ENCODE results near the gene EFNA5.

The EFNA5 gene

DNA sequence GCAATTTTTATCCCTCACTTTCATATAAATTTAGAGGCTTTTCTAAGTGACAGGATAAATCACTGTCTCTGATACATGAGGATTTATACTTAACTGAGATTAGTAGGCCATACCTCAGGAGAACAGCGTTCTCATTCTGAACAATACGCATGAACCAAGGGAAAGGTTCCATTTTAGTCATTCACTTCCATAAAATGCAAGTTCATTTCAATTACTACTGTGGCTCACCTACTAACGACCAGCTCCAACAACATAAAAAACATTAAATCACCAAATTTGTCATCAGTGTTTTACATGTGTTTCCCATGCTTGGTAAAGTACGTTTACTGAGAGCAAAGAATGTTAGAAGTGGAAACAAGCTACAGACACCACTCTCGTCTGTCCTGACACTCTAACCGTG is 67.4 kb downstream of the EFNA5 start:
- no peak for DNase-seq (ENCODE audit: low read depth)

DNA sequence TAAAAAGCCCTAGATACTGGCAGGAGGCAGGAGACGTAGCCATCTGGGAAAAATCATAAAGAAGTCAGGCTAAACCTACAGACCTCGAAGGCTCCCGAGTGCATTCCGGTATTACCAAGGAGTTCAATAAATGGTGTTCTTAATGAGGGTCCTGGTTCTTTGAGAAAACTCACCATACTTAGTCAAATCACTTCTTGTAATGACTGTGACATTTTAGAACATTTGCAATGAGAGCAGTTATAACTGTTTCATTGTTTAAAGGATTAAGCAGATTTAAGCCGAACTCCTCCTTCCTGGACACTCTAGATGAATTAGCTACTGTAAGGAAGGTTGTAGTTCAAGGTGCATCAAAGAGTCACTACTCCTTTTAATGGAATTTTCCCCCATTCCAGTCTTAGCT is 67.8 kb downstream of the EFNA5 start:
- no peak for DNase-seq (ENCODE audit: low read depth)

DNA sequence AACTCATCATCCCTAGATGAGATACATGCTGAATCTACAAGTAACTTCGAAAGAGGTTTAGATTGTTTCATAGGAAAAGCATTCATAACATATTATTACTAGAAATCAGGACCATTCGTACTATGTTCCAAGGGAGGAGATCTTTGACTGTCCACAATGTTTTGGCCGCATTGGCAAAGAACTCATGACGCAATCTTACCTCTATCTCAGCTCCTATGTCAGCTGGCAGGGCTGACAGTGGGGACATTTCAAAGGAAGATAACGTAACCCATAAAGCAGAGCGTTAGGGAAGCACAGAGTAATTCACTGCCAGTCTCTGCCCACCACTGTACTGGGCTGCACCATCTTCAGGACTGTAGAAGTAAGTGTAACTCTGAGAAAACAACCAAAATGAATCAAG is 69.7 kb downstream of the EFNA5 start:
- no peak for DNase-seq (ENCODE audit: low read depth)

- DNase-seq (ENCODE audit: low read depth) = no peak
These were observed 71.8 kb downstream of the EFNA5 start for GRCh38 chr5:107598958-107599357.

DNA sequence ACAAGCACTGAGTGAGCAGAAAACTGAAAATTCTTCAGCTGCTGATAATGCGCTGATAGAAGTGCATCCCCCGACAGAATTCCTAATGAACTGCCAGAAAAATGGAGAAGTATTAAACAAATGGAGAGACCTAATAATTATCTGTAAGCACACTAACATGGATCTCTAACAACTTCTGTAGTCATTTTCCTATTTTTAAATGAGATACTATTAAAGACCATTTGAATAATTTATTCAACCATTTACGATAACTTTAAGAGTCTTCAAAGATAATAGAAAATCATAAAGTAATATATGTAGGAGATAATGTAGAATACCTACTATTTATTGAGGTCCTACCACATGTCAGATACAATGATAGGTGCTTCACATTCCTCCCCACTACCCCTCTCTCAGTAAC is 72.9 kb downstream of the EFNA5 start:
- no peak for DNase-seq (ENCODE audit: low read depth)

GRCh38 chr5:107597247-107597646 is 73.5 kb downstream of the EFNA5 start:
- DNase-seq (ENCODE audit: low read depth) = no peak

- DNase-seq (ENCODE audit: low read depth) = no peak
These were observed 76.3 kb downstream of the EFNA5 start for GRCh38 chr5:107594253-107595045.

GRCh38 chr5:107593009-107593408 is 77.7 kb downstream of the EFNA5 start:
- no peak for DNase-seq (ENCODE audit: low read depth)

DNA sequence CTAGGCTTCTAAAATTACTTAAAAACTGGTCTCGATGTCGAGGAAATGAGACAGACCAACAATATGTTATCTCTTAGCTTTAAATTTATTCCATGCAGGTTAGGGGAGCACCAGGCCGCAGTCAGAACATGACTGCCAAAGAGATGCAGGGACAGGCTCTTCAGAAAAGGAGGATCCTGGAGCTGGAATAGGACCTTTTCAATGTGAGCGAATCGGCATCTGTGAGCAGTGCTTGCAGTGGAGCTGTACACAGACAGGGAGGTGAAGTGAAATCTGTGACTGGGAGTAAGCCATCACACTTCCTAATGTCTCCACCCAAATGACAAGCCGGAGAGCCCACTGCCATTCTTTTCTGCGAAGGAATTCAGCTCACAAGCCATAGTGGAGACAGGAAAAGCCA is 78.2 kb downstream of the EFNA5 start:
- DNase-seq (ENCODE audit: low read depth) = no peak

DNA sequence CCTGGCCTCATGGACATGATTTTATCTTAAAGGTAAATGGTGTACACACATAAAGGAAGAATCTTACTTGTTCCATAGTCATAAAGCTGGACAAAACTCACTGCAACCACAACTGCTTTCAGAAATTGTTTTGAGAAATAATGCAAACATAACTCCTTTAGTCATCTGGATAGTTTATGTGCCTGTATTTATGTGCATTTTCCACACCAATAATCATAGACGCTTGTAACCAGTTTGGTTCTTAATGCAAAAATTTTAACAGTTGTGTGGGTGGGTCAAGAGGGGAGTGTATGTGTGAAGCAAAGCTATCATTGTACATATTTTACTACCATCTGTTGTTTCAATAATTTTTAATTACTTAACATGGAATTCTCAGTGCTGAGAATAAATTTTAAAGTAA is 80.1 kb downstream of the EFNA5 start:
- no peak for DNase-seq (ENCODE audit: low read depth)

- no peak for DNase-seq (ENCODE audit: low read depth)
These were observed 81.1 kb downstream of the EFNA5 start for GRCh38 chr5:107589520-107590193.

GRCh38 chr5:107582625-107583024 is 88.1 kb downstream of the EFNA5 start:
- DNase-seq (ENCODE audit: low read depth) = no peak

DNA sequence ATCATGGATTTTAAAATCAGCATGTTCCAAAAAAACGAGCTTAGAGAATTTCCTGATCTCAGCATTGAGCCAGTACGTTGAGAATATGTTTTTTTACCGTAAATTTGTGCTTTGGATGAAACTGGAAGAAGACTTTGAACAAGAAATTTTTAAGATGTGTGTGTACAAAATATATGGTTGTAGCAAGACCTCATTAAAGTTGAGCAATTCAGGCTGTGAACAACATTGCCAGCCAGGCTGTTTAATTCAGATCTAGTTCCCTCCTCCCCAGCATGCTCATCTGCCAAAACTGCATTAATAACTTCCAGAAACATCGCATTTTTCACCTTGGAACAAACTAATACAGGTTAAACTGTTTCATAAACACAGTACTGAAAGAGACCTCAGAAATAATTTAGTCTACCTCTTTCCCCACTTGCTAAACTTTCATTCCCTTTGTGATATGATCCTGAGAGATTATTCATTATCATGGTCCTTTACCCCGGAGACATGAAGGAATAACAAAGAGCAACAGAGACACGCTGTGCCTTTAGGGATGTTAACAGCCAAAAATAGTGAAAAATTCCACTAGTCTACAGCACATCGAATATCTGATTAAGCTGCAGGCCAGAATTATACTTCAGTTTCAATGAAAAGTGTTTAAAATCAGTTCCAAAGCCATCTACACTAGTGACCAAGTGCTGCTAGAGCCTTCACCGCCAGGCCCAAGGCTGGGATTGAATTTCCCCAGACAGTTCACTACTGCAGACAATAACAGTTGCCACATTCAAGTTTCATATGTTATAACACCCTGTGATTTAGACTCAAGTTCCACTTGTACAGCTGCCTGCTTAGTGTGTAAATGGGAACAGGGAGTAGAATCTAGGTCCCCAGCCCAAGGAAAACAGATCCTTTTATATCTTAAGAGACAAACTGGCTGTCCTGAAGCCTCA is 89.6 kb downstream of the EFNA5 start:
- DNase-seq (ENCODE audit: low read depth) = no peak

GRCh38 chr5:107578051-107578635 is 92.6 kb downstream of the EFNA5 start:
- DNase-seq (ENCODE audit: low read depth) = no peak

DNA sequence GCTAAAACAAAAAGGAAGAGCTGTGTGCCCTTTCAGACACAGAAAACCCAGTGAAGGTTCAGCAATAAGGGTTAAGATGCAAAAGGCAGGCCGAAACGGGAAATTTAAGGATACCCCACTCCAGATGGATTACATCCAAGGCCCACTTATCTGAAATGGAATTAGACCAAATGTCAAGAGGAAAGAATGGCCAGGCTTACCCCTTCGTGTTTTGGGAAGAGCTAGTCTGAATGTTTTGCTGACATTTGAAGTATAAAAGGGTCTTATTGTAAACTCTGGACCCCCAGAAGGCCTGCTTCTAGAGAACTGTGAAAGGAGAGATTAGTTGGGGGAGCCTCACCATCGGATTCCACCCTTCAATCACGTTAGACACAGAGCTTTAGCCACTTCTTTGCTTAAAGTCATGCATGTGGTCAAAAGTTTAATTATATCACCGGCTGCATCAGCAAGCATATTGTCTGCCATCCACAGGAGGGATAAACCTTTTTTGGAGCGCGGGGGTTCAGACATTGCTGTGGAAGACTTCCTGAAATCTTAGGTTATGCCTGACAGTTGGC is 93.3 kb downstream of the EFNA5 start:
- no peak for DNase-seq (ENCODE audit: low read depth)

DNA sequence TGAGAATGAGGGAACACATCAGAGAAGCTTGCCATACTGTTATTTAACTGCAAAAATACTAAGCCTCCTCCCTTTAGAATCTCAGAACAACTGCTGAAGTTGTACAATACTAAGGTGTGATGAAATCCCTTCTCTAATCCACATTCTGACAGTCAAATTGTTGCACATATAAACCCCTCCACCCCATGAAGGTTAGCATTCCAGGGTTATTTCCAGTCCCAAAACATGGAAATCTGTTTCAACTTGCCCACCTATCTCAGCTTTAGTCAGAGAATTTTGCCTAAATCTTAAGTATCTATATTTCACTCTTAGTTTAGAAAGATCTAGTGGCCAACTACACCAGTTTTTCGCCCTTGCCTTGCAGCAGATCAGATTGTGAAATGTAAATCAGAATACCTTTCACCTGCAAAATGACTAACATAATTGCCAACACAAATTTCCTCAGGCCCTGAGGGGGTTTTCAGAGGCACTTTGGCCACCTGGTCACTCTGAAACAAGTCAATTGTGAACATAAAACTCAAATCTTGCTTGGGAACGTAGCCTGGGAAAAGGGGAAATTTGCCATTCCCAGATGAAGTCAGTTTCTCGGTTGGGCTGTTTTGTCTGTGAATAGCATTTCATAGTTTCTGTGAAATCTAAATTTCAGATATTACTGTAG is 93.9 kb downstream of the EFNA5 start:
- DNase-seq (ENCODE audit: low read depth) = no peak

- no peak for DNase-seq (ENCODE audit: low read depth)
These were observed 94.6 kb downstream of the EFNA5 start for GRCh38 chr5:107576155-107576554.

DNA sequence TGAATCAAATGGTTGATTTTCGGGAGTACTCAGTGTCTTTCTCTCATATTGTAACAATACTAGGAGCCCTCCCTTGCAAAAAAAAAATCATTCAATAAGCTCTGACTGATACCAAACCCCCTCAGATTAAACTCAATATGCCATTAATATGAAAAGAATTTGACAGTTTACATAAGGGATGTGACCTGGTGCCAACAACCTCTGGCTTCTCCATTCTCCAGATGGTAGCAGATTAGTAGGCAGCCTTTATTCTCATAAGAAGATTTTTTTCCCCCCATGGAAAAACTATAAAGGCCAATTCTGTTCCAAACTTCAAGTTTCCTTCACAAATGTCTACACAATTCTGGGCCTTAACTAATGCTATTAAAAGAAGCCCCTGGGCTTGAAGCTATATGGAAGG is 96.5 kb downstream of the EFNA5 start:
- DNase-seq (ENCODE audit: low read depth) = no peak

DNA sequence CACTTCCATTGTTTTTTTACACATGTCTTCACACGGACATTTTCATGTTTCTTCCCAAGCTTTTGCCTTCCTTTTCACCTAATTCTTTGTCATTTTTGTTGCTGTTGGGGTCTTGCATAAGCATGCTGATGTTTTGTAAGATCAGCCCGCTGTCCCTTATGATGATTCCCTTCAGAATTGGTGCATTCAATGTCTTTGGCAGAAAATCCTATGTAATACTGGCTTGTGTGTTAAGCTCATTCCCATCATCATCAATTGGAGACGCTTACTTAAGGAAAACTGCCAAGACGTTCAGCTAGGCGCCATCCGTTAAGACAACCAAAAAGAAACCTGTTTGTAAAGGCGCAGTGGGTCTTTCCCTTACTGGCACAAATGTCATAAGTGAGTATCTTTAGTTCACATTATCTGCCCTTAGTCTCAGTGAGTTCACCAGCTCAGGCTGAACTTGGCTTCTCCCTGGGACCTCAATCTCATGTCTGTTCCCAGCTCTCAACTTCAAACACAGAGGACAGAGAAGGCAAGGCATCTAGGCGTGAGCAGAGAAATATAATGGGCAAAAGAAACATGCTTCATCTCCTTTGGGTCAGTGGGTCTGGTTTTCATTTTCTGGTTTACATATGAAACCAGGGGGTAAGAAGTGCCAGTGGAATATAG is 97.9 kb downstream of the EFNA5 start:
- DNase-seq (ENCODE audit: low read depth) = no peak

- DNase-seq (ENCODE audit: low read depth) = peak; percentile 86
These were observed 98.9 kb downstream of the EFNA5 start for GRCh38 chr5:107571621-107572536.
